H9 (cell line): ENCODE data around the gene TIPARP. TPM values are rescaled to one million over a fixed set of nuclear protein-coding genes. Genes with fewer than 3 reads are reported as not detected.

ENCODE experiments used
- DNase-seq: peaks from one replicate; pipeline ENCODE4 v3.0.0-alpha.2; 2017
- H2AFZ ChIP-seq: one replicate; pipeline ENCODE4 v1.6.1; 2013; ENCODE audit warnings: mild to moderate bottlenecking, low read length, control low read depth, moderate library complexity
- H2AK5ac ChIP-seq: 2 replicates; pipeline ENCODE4 v1.6.1; 2013; ENCODE audit warnings: low read length, control low read depth, mixed read lengths; ENCODE audit not compliant: insufficient read length
- H2BK120ac ChIP-seq: one replicate; pipeline ENCODE4 v1.6.1; 2013; ENCODE audit warnings: low read depth, mild to moderate bottlenecking, low read length, control low read depth, inconsistent platforms; ENCODE audit not compliant: poor library complexity, severe bottlenecking
- H2BK12ac ChIP-seq: 2 replicates; pipeline ENCODE4 v1.6.1; 2013; ENCODE audit warnings: low read length, control low read depth, mixed read lengths, low read depth; ENCODE audit not compliant: insufficient read length
- H2BK15ac ChIP-seq: 2 replicates; pipeline ENCODE4 v1.6.1; 2013; ENCODE audit warnings: low read depth, low read length, control low read depth
- H2BK20ac ChIP-seq: one replicate; pipeline ENCODE4 v1.6.1; 2013; ENCODE audit warnings: low read depth, mild to moderate bottlenecking, low read length, control low read depth, inconsistent platforms; ENCODE audit not compliant: poor library complexity, severe bottlenecking
- H2BK5ac ChIP-seq: 2 replicates; pipeline ENCODE4 v1.6.1; 2013; ENCODE audit warnings: low read length, control low read depth, mixed read lengths; ENCODE audit not compliant: insufficient read length
- H3K14ac ChIP-seq: 2 replicates; pipeline ENCODE4 v1.6.1; 2013; ENCODE audit warnings: low read length, control low read depth; ENCODE audit not compliant: insufficient read depth
- H3K18ac ChIP-seq: 2 replicates; pipeline ENCODE4 v1.6.1; 2013; ENCODE audit warnings: low read depth, mild to moderate bottlenecking, mixed read lengths, low read length, control low read depth; ENCODE audit not compliant: insufficient read length
- H3K23ac ChIP-seq: 2 replicates; pipeline ENCODE4 v1.6.1; 2013; ENCODE audit warnings: low read length, control low read depth, mixed read lengths, low read depth; ENCODE audit not compliant: insufficient read length
- H3K23me2 ChIP-seq: 2 replicates; pipeline ENCODE4 v1.6.1; 2013; ENCODE audit warnings: low read depth, mild to moderate bottlenecking, mixed read lengths, low read length, control low read depth; ENCODE audit not compliant: insufficient read length, poor library complexity, severe bottlenecking
- H3K27ac ChIP-seq: 2 replicates; pipeline ENCODE4 v1.5.1; 2013; ENCODE audit warnings: low read length, control low read depth, mixed read lengths, low read depth; ENCODE audit not compliant: insufficient read length
- H3K27me3 ChIP-seq: 2 replicates; pipeline ENCODE4 v1.6.1; 2013; ENCODE audit warnings: low read length, control low read depth, inconsistent platforms; ENCODE audit not compliant: insufficient read depth
- H3K4ac ChIP-seq: 2 replicates; pipeline ENCODE4 v1.6.1; 2013; ENCODE audit warnings: low read depth, mild to moderate bottlenecking, control low read depth, inconsistent platforms, low read length, moderate library complexity
- H3K4me1 ChIP-seq: 2 replicates; pipeline ENCODE4 v1.6.1; 2013; ENCODE audit warnings: low read length, control low read depth, inconsistent platforms; ENCODE audit not compliant: insufficient read depth
- H3K4me2 ChIP-seq: 2 replicates; pipeline ENCODE4 v1.6.1; 2013; ENCODE audit warnings: low read length, control low read depth, mixed read lengths; ENCODE audit not compliant: insufficient read length, insufficient read depth
- H3K56ac ChIP-seq: 2 replicates; pipeline ENCODE4 v1.6.1; 2013; ENCODE audit warnings: low read depth, mild to moderate bottlenecking, mixed read lengths, low read length, control low read depth; ENCODE audit not compliant: insufficient read length
- H3K79me1 ChIP-seq: 2 replicates; pipeline ENCODE4 v1.6.1; 2013; ENCODE audit warnings: low read depth, mild to moderate bottlenecking, moderate library complexity, low read length, control low read depth, inconsistent platforms; ENCODE audit not compliant: insufficient read depth, poor library complexity, severe bottlenecking
- H3K79me2 ChIP-seq: 2 replicates; pipeline ENCODE4 v1.6.1; 2013; ENCODE audit warnings: low read length, control low read depth, inconsistent platforms; ENCODE audit not compliant: insufficient read depth
- H3K9ac ChIP-seq: 2 replicates; pipeline ENCODE4 v1.6.1; 2013; ENCODE audit warnings: low read length, control low read depth, mixed read lengths; ENCODE audit not compliant: insufficient read length; ENCODE audit errors: extremely low read depth
- H3K9me3 ChIP-seq: one replicate; pipeline ENCODE4 v1.6.1; 2013; ENCODE audit warnings: low read depth, low read length, inconsistent platforms; ENCODE audit not compliant: control insufficient read depth
- H3T11ph ChIP-seq: one replicate; pipeline ENCODE4 v1.6.1; 2013; ENCODE audit warnings: mild to moderate bottlenecking, low read length, control low read depth, inconsistent platforms
- H4K20me1 ChIP-seq: one replicate; pipeline ENCODE4 v1.6.1; 2013; ENCODE audit not compliant: control insufficient read depth, insufficient read length, insufficient read depth
- H4K5ac ChIP-seq: 2 replicates; pipeline ENCODE4 v1.6.1; 2013; ENCODE audit warnings: low read depth, mild to moderate bottlenecking, mixed read lengths, low read length, control low read depth; ENCODE audit not compliant: insufficient read length
- H4K8ac ChIP-seq: replicated peaks from 2 replicates; pipeline ENCODE4 v1.6.1; 2013; ENCODE audit warnings: low read length, control low read depth, mixed read lengths, low read depth; ENCODE audit not compliant: insufficient read length
- H4K91ac ChIP-seq: 2 replicates; pipeline ENCODE4 v1.6.1; 2013; ENCODE audit warnings: low read depth, mild to moderate bottlenecking, moderate library complexity, mixed read lengths, low read length, control low read depth; ENCODE audit not compliant: insufficient read length
- H3K27ac Mint-ChIP-seq, 3 experiments: 2 replicates in 2 of 3; 3 replicates in 1 of 3; pipeline ENCODE4 v1.8.0; 2020 to 2021; ENCODE audit warnings: mixed read lengths in 3 of 3, mild to moderate bottlenecking in 1 of 3, moderate library complexity in 1 of 3
- H3K27me3 Mint-ChIP-seq: 2 replicates; pipeline ENCODE4 v1.8.0; 2021; ENCODE audit warnings: low read depth, mild to moderate bottlenecking, moderate library complexity, mixed read lengths
- H3K36me3 Mint-ChIP-seq, 3 experiments: 2 replicates in 2 of 3; 3 replicates in 1 of 3; pipeline ENCODE4 v1.8.0; 2020 to 2021; ENCODE audit warnings: low read depth in 3 of 3, mixed read lengths in 3 of 3; ENCODE audit not compliant: insufficient read depth in 1 of 3
- H3K4me1 Mint-ChIP-seq, 2 experiments: 2 replicates each; pipeline ENCODE4 v1.8.0; 2020; ENCODE audit warnings: mixed read lengths in 2 of 2
- H3K4me3 Mint-ChIP-seq, 2 experiments: 2 replicates in 1 of 2; 3 replicates in 1 of 2; pipeline ENCODE4 v1.8.0; 2020 to 2021; ENCODE audit warnings: mild to moderate bottlenecking in 2 of 2, mixed read lengths in 2 of 2, moderate library complexity in 1 of 2
- H3K9me3 Mint-ChIP-seq, 2 experiments: 2 replicates in 1 of 2; 3 replicates in 1 of 2; pipeline ENCODE4 v1.8.0; 2020; ENCODE audit warnings: mild to moderate bottlenecking in 2 of 2, mixed read lengths in 2 of 2, moderate library complexity in 1 of 2
- WGBS: extraction: QIAGEN DNeasy Blood & Tissue Kit; methylation state at CpG from one replicate; pipeline ENCODE4 v1.1.7; 2013; ENCODE audit warnings: missing lambda C conversion rate, low lambda C conversion rate, mixed read lengths; ENCODE audit not compliant: insufficient read length; ENCODE audit errors: extremely low coverage; 5-methylcytosine and 5-hydroxymethylcytosine counted together
- total RNA-seq: library from RNA; stranded (reverse); gene quantifications from 2 replicates; pipeline ENCODE4 v1.2.1, GENCODE V29; 2021
- TF ChIP-seq, protein P1 (sequence below): fragments of 200-600 bp; sonication (generic); conservative IDR thresholded peaks from 3 replicates; pipeline ENCODE4 v1.8.0; 2021; ENCODE audit warnings: antibody characterized with exemption, mild to moderate bottlenecking

The TIPARP gene
- total RNA-seq, 1 experiment from 2014 or later: 5.9 TPM

DNA sequence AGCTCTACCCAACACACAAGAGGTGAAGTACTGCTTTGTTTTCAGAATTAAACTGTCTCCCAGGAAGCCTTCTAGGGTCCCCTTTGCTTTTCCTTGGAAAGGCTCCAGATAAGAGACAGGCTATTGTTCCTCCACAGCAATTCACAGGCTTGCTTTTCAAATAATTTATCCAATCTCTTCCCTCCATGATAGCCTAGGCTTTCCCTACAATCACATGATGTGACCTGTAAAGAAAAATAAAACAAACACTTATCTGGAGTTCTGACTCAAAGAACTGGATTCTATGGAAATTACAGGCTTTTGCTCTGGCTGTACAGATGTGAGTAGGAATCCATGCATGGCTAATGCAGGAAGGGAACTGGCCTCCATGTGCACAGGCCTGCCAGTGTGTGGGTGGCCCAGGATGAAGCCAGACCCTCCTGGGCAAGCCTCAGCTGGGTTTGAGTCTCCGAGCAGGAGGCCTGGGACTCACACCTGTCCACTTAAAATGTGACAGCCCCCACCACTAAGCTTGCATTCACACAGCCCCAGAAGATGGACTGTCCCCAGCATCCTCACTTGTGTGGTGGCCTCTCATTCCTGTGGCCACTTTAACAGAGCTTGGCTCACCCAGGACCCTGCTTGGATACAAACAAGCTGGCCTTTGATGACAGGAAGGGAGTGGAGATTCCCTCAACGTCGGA lies 75.9 kb downstream of the TIPARP start:
- H4K91ac ChIP-seq: no peak overlapping the region
- H3K23ac ChIP-seq: no peak overlapping the region
- H2AFZ ChIP-seq: no peak overlapping the region
- H3T11ph ChIP-seq: no peak overlapping the region
- no peak overlapping the region for H3K27ac ChIP-seq
- WGBS: no CpG with 5 or more reads among the region's 3 CpGs
- H2BK120ac ChIP-seq: no peak overlapping the region
- H2BK5ac ChIP-seq: no peak overlapping the region
- no peak overlapping the region for H3K4me2 ChIP-seq
- Mint-ChIP-seq H3K36me3 (peaks cover 3 to 10% (median 7%) of the 10 kb centered on the region in 3 experiments; a peak in 6 of 7 replicates), H3K27ac (peak overlapping the region; percentile 53 to 91 (median 78)), H3K9me3 (peaks cover 5 to 6% of the 10 kb centered on the region in 2 experiments; a peak in 3 of 5 replicates), H3K27me3 (no peaks in the 10 kb centered on the region), H3K4me1 (peaks cover 30 to 48% of the 10 kb centered on the region in 2 experiments), H3K4me3 (peak overlapping the region in 1 of 2 experiments; percentile 45; a peak in 2 of 5 replicates)
- TF ChIP-seq, protein P1, sequence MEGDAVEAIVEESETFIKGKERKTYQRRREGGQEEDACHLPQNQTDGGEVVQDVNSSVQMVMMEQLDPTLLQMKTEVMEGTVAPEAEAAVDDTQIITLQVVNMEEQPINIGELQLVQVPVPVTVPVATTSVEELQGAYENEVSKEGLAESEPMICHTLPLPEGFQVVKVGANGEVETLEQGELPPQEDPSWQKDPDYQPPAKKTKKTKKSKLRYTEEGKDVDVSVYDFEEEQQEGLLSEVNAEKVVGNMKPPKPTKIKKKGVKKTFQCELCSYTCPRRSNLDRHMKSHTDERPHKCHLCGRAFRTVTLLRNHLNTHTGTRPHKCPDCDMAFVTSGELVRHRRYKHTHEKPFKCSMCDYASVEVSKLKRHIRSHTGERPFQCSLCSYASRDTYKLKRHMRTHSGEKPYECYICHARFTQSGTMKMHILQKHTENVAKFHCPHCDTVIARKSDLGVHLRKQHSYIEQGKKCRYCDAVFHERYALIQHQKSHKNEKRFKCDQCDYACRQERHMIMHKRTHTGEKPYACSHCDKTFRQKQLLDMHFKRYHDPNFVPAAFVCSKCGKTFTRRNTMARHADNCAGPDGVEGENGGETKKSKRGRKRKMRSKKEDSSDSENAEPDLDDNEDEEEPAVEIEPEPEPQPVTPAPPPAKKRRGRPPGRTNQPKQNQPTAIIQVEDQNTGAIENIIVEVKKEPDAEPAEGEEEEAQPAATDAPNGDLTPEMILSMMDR: no peak
- H3K23me2 ChIP-seq: peaks cover 4% of the 10 kb centered on the region
- no peak overlapping the region for H3K4ac ChIP-seq
- H4K5ac ChIP-seq: no peak overlapping the region
- peak; percentile 33 for DNase-seq
- peaks cover 7% of the 10 kb centered on the region for H3K4me1 ChIP-seq
- no peak overlapping the region for H2BK12ac ChIP-seq
- H2AK5ac ChIP-seq: no peak overlapping the region
- H3K27me3 ChIP-seq: no peaks in the 10 kb centered on the region
- H3K18ac ChIP-seq: no peak overlapping the region
- H3K79me2 ChIP-seq: no peaks in the 10 kb centered on the region
- no peaks in the 10 kb centered on the region for H4K20me1 ChIP-seq
- no peak overlapping the region; the same call in 1 of the 2 replicates for H3K14ac ChIP-seq
- no peak overlapping the region for H3K56ac ChIP-seq
- no peak overlapping the region for H2BK20ac ChIP-seq
- H3K9ac ChIP-seq: no peak overlapping the region
- no peaks in the 10 kb centered on the region for H3K79me1 ChIP-seq
- H4K8ac ChIP-seq: no peak overlapping the region
- H3K9me3 ChIP-seq: no peaks in the 10 kb centered on the region
- no peak overlapping the region for H2BK15ac ChIP-seq
